Right cardiac atrium (tissue), 5 donors: ENCODE data around the gene R3HCC1L. TPM values are rescaled to one million over a fixed set of nuclear protein-coding genes. Genes with fewer than 3 reads are reported as not detected.
"Not testable (repeated sequence)": the region's sequence is repeated elsewhere in the genome, so short reads cannot be mapped to it uniquely, and the experiment has no call there.

Experiments used
- ATAC-seq, 2 donors: fragments of 200-7000 bp; cut with Tn5 transposase; one replicate each; pipeline versions ENCODE4 v1.8.0 to v1.9.1; 2020; ENCODE audit warnings: moderate library complexity in 2 of 2, mild to moderate bottlenecking in 1 of 2
- DNase-seq, 3 donors: peaks; one replicate each; pipeline ENCODE4 v3.0.0-alpha.2; 2020
- H3K27ac ChIP-seq: one replicate; pipeline ENCODE4 v1.5.1; 2013; ENCODE audit warnings: mild to moderate bottlenecking, low read length, control low read depth, moderate library complexity
- H3K27me3 ChIP-seq: one replicate; pipeline ENCODE4 v1.6.1; 2013; ENCODE audit not compliant: control insufficient read depth, insufficient read depth
- H3K4me1 ChIP-seq: one replicate; pipeline ENCODE4 v1.6.1; 2013; ENCODE audit warnings: low read length; ENCODE audit not compliant: control insufficient read depth, insufficient read depth
- H3K4me3 ChIP-seq: one replicate; pipeline ENCODE4 v1.5.1; 2013; ENCODE audit warnings: low read length, control low read depth
- H3K9me3 ChIP-seq: one replicate; pipeline ENCODE4 v1.6.1; 2013; ENCODE audit warnings: low read length; ENCODE audit not compliant: control insufficient read depth
- WGBS: extraction: QIAGEN DNeasy Blood & Tissue Kit; methylation state at CpG from one replicate; pipeline ENCODE4 v1.1.7; 2013; 5-methylcytosine and 5-hydroxymethylcytosine counted together
- intact Hi-C, 4 donors: fragments of 100-400 bp; cut with DNase I; formaldehyde crosslinking; loops; one replicate each; pipeline versions ENCODE4 v1.11.0 to v1.14.0; 2022 to 2023
- polyA plus RNA-seq: library from polyadenylated mRNA; stranded (reverse); fragments of 200-250 nt; gene quantifications from one replicate; pipeline ENCODE4 v1.2.3, GENCODE V29; 2013
- total RNA-seq, 4 donors: library from RNA; stranded (reverse); fragmentation: NEBNext Ultra II Directional; extraction: Animal tissue kit (Norgen Biotek cat#: 25700); gene quantifications; one replicate each; pipeline ENCODE4 v1.2.1, GENCODE V29; 2021
- donor health status: healthy with polysubstance abuse.
- donor health status: DM: no; HTN: yes; CAD: no.
- donor health status: DM: no; HTN: no; CAD: no.
- donor health status: DM: no; HTN: yes; CAD: no; lungs with severe emphysema.
- donor health status: DM: yes; HTN: yes; CAD: no.

R3HCC1L gene
- total and polyA plus RNA-seq, 5 donors, result 4.6 to 6.4 (median 6.4) TPM

DNA sequence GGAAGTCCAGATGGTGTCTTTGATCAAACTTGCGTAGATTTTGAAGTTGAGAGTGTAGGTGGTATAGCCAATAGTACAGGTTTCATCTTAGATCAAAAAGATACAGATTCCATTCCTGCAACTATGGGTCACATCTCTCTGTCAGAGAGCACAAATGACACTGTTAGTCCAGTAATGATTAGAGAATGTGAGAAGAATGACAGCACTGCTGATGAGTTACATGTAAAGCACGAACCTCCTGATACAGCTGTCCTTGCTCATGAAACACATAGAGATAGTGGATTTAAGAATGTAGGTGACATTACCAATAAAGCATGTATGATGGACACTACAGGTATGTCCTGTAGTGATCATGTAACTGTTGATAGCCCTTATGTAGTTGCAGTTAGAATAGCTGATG lies 74.5 kb downstream of the R3HCC1L start:
- DNase-seq, result no peak
- WGBS, result 93% methylated on average over 2 of the region's 2 CpGs
- ATAC-seq, result no peak

DNA sequence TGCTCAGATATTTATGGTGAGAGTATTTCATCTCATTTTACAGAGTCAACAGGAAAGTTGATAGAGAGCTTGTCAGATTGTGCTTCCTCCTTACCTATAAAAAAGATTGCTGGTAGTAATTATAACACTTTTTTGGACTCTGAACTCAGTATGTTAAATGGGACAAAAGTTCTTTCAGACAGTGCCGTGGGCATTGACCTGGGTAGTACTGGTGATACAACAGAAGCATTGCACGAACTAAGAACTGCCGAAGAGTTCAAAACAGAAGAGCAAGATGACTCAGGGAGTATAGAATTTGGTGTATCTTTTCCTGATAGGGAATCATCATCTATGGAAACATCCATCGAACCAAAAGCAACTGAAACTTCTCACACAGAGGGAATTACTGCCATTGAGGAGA lies 75.0 kb downstream of the R3HCC1L start:
- no peaks in the 10 kb centered on the region for H3K27me3 ChIP-seq
- intact Hi-C loops, result no loop called here
- DNase-seq (no peak), ATAC-seq (no peak)
- no peak overlapping the region for H3K4me3 ChIP-seq
- 95% methylated on average over 4 of the region's 4 CpGs for WGBS
- H3K9me3 ChIP-seq, result no peaks in the 10 kb centered on the region
- H3K4me1 ChIP-seq, result no peaks in the 10 kb centered on the region
- no peak overlapping the region for H3K27ac ChIP-seq

More for the DNA sequence above, 74.5 kb downstream of the R3HCC1L start:
- Histone ChIP-seq H3K27me3 (no peaks in the 10 kb centered on the region), H3K4me3 (no peak overlapping the region), H3K4me1 (no peaks in the 10 kb centered on the region), H3K27ac (no peak overlapping the region), H3K9me3 (no peaks in the 10 kb centered on the region)
- intact Hi-C loops, result no loop called here

DNA sequence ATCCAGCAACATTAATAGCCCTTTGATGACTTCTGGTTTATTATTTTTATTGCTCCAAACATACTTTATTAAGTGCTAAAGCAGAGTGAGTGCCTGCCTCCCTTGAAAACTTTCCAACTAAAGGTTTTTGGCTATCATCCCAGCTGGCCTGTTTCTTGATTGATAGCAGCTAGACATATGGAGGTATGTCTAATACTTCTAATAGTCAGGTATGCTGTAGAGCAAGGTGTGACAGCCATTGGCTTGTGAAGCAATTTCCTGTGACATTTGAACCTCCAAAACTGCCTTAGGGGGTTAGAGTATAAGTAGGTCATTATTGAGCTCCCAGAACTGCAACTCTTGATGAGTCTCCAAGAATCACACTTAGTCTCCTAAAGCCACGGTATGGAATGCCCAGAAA lies 77.7 kb downstream of the R3HCC1L start:
- ATAC-seq (no peak), DNase-seq (no peak)
- H3K4me3 ChIP-seq, result no peak overlapping the region
- intact Hi-C loops, result no loop called here
- H3K27me3 ChIP-seq, result no peaks in the 10 kb centered on the region
- 37% methylated on average over 1 of the region's 1 CpG for WGBS
- no peaks in the 10 kb centered on the region for H3K9me3 ChIP-seq
- H3K4me1 ChIP-seq, result no peaks in the 10 kb centered on the region
- H3K27ac ChIP-seq, result no peak overlapping the region

DNA sequence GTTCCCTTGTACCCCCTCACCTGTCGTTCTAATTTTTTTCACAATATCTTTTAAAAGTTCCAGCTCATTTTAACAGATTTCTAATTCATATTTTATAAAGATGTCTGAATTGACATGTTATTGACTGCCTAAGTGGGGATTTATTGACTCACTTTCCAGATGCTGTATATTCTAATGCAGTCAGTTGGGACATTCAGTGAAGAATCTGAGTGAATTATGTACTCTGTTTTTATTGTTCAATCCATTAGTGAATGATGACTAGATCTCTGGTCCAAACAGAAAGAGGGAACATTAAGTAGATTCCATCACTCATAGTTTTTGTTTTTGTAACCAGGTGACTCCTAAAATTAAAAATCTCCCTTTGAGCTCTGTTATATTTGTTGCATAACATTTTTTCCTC lies 79.3 kb downstream of the R3HCC1L start:
- Histone ChIP-seq H3K9me3 (no peaks in the 10 kb centered on the region), H3K27ac (no peak overlapping the region), H3K27me3 (no peaks in the 10 kb centered on the region), H3K4me3 (no peak overlapping the region), H3K4me1 (no peaks in the 10 kb centered on the region)
- intact Hi-C loops, result no loop called here
- WGBS, result 100% methylated on average over 1 of the region's 1 CpG
- no peak for ATAC-seq
- DNase-seq, result no peak

DNA sequence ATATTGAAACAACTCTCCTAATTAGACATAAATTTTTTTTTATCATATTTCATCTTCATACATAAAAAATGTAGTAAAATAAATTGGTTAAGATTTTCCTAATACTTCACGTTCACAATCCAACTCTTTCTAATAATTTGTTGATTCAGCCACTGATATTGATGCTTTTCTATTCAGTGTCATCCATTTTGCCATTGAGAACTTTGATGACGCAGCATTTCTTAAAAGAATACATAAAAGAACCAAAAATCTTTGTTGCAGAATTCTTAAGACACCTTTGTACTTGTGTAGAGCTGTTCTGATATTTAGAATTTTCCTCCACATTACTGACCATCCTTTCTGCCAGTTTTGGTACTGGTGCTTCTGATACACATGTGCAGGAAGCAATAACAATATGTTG lies 80.9 kb downstream of the R3HCC1L start:
- Histone ChIP-seq H3K27me3 (no peaks in the 10 kb centered on the region), H3K4me1 (no peaks in the 10 kb centered on the region), H3K4me3 (no peak overlapping the region), H3K9me3 (no peaks in the 10 kb centered on the region), H3K27ac (no peak overlapping the region)
- DNase-seq (no peak), ATAC-seq (no peak)
- 97% methylated on average over 2 of the region's 2 CpGs for WGBS
- intact Hi-C loops, result no loop called here

DNA sequence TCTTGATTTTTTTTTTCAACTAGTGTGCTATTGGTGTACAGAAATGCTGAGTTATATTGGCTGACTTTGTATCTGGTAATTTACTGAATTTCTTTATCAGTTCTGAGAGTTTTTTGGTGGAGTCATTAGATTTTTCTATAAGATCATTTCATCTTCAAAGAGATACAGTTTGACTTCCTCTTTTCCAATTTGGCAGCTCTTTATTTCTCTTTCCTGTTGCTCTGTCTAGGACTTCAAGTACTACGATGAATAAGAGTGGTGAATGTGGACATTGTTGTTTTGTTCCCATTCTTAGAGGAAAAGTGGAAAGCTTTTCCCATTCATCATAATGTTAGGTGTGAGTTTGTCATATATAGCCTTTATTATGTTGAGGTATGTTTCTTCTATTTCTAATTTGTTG lies 83.3 kb downstream of the R3HCC1L start:
- no peak overlapping the region for H3K27ac ChIP-seq
- intact Hi-C loops, result no loop called here
- H3K4me1 ChIP-seq, result no peaks in the 10 kb centered on the region
- no peak for DNase-seq
- H3K27me3 ChIP-seq, result no peaks in the 10 kb centered on the region
- 55% methylated on average over 1 of the region's 1 CpG for WGBS
- no peaks in the 10 kb centered on the region for H3K9me3 ChIP-seq
- H3K4me3 ChIP-seq, result no peak overlapping the region
- ATAC-seq, result no peak

DNA sequence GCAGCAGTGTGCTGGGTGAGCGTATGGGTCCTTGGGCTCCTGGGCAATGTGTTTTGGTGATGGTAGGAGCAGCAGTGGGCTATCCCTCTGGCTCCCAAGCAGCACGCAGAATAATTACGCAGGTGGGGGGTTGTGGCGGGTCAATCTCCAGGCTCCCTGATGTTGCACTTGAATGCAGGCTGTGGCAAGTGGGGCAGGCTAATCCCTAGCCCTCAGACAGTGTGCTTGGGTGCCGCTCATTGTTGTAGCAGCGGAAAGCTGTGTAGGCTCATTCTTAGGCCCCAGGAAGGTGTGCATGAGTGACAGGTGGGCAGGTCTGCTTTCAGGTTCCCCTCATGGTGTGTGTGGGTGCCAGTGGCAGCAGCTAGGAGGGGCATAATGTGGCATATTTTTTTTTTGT lies 89.4 kb downstream of the R3HCC1L start:
- ATAC-seq (no peak), DNase-seq (no peak)
- intact Hi-C loops, result no loop called here
- Histone ChIP-seq H3K4me3 (no peak overlapping the region), H3K4me1 (no peaks in the 10 kb centered on the region), H3K27me3 (no peaks in the 10 kb centered on the region), H3K9me3 (no peaks in the 10 kb centered on the region), H3K27ac (no peak overlapping the region)
- 98% methylated on average over 6 of the region's 6 CpGs for WGBS

DNA sequence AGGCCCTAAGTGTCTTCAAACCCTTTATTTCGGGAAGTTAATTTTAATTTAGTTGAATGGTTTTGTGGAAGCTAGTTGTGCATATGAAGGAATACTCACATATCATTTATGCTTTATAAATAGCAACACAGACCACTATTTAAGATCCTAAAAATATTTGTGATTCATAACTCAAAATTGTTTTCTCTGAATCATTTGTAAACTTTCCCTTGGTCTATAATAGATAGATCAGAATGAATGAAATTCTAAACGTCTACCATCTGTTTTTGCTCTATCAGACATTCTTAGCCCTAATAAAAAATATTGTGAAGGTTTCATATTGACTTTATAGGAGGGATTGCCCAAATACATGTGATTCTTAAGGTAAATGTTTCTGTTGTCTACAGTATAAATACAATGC lies 90.1 kb downstream of the R3HCC1L start:
- ATAC-seq (no peak), DNase-seq (no peak)
- Histone ChIP-seq H3K27ac (no peak overlapping the region), H3K4me1 (no peaks in the 10 kb centered on the region), H3K27me3 (no peaks in the 10 kb centered on the region), H3K9me3 (no peaks in the 10 kb centered on the region), H3K4me3 (no peak overlapping the region)
- intact Hi-C loops, result no loop called here
- 75% methylated on average over 2 of the region's 2 CpGs for WGBS

DNA sequence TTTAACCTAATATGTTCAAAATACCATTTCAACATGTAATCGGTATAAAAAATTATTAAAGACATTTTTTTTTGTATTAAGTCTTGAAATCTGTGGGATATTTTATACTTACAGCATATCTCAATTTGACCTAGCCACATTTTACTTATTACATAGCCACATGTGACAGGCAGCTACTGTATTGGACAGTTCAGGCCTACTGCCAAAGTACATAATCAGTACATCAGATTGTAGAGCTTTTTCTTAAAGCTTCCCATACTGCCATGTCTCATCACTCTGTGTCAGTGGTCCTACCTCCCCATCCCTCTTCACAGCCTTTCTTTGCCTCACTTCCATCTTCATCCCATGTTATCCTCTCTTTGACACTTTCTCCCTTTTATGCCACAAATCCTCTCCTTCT lies 90.5 kb downstream of the R3HCC1L start:
- WGBS, result 91% methylated on average over 1 of the region's 1 CpG
- DNase-seq, result no peak
- intact Hi-C loops, result no loop called here

DNA sequence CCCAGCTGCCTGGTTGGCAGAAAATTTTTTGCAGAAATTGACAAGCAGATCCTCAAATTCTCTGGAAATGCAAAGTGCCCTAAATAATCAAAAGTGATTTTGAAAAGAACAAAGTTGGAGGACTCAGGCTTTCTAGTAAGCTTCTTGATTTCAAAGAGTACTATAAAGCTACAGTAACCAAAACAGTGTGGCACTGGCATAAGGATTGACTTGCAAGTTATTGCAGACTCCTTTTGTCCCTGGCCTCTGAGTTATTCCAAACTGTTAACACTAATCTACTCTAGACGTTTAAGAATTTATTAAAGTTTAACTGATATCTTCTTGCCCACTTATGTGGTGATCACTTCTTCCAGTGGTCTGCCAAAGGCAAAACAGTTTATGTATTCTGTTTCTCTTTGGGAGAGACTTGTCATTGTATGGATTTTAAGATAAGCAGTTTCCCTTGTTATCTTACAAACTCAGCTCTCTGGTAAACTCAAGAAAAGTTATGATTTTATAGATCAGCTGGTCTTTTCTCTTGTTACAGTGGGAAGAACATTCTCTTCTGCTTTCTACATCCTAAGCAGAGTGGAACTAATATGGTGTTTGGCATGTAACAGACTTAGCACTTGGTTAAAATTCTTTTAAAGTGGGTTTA lies 92.2 kb downstream of the R3HCC1L start:
- Histone ChIP-seq H3K4me3 (no peak overlapping the region), H3K27ac (no peak overlapping the region), H3K9me3 (no peaks in the 10 kb centered on the region), H3K27me3 (no peaks in the 10 kb centered on the region), H3K4me1 (no peaks in the 10 kb centered on the region)
- no peak for DNase-seq
- no peak for ATAC-seq
- 60% methylated on average over 1 of the region's 1 CpG for WGBS
- intact Hi-C loops, result no loop called here

More for the DNA sequence above, 90.5 kb downstream of the R3HCC1L start:
- Histone ChIP-seq H3K27me3 (no peaks in the 10 kb centered on the region), H3K9me3 (no peaks in the 10 kb centered on the region), H3K4me1 (no peaks in the 10 kb centered on the region), H3K4me3 (no peak overlapping the region), H3K27ac (no peak overlapping the region)
- ATAC-seq, result no peak

DNA sequence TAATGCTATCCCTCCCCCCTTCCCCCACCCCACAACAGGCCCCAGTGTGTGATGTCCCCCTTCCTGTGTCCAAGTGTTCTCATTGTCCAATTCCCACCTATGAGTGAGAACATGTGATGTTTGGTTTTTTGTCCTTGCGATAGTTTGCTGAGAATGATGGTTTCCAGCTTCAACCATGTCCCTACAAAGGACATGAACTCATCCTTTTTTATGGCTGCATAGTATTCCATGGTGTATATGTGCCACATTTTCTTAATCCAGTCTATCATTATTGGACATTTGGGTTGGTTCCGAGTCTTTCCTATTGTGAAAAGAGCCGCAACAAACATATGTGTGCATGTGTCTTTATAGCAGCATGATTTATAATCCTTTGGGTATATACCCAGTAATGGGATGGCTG lies 93.3 kb downstream of the R3HCC1L start:
- H3K27me3 ChIP-seq, H3K4me1 ChIP-seq, DNase-seq, ATAC-seq, intact Hi-C loops, H3K27ac ChIP-seq, H3K4me3 ChIP-seq, H3K9me3 ChIP-seq: not testable (repeated sequence)
- WGBS, result 98% methylated on average over 3 of the region's 3 CpGs

DNA sequence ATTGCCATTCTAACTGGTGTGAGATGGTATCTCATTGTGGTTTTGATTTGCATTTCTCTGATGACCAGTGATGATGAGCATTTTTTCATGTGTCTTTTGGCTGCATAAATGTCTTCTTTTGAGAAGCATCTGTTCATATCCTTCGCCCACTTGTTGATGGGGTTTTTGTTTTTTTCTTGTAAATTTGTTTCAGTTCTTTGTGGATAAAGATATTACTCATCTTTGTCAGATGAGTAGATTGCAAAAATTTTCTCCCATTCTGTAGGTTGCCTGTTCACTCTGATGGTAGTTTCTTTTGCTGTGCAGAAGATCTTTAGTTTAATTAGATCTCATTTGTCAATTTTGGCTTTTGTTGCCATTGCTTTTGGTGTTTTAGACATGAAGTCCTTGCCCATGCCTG lies 93.8 kb downstream of the R3HCC1L start:
- 95% methylated on average over 1 of the region's 1 CpG for WGBS

More for the DNA sequence above, 93.8 kb downstream of the R3HCC1L start:
- H3K4me1 ChIP-seq, intact Hi-C loops, ATAC-seq, H3K27ac ChIP-seq, DNase-seq, H3K4me3 ChIP-seq, H3K27me3 ChIP-seq, H3K9me3 ChIP-seq: not testable (repeated sequence)
